B cell (primary cell): Measurements from ENCODE around the gene SLC25A52.

Experiments used
- EZH2 ChIP-seq: IDR thresholded peaks from 2 replicates; pipeline ENCODE4 v1.6.1; 2012; ENCODE audit warnings: borderline replicate concordance, low read depth, mild to moderate bottlenecking, moderate library complexity, low read length; ENCODE audit not compliant: insufficient read depth, poor library complexity, severe bottlenecking
- TF ChIP-seq, protein P1 (sequence below): fragments of 200-600 bp; IDR thresholded peaks from one replicate; pipeline ENCODE4 v1.8.0; 2022; ENCODE audit warnings: antibody characterized with exemption, mild to moderate bottlenecking

DNA sequence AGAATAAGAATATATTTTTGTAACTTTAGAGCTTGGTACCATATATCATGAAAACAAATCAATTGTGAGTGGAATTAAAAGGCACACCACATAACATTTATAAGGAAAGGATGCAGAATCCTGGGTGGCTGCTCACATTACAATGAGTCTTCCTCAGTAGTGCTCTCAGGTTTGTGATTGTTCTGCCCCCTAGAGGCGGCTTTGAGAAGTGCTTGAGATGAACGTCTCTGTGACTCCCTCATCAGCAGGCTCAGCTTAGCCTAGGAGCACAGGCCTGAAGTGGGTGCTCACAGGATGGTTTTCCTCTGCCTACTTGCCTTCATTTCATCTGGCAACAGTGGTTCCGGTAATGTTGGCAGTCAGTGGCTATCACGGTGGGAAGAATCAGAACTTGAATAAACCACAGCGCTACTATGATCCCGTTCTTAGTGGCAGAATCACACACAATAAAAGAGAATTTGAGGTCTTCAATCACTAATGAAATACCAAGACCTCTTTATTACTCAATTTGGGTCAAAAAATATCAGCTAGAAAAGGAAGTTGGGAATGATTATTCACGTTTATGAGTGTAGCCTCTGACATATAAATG is 38.2 kb downstream of the SLC25A52 start:
- TF ChIP-seq, protein P1, sequence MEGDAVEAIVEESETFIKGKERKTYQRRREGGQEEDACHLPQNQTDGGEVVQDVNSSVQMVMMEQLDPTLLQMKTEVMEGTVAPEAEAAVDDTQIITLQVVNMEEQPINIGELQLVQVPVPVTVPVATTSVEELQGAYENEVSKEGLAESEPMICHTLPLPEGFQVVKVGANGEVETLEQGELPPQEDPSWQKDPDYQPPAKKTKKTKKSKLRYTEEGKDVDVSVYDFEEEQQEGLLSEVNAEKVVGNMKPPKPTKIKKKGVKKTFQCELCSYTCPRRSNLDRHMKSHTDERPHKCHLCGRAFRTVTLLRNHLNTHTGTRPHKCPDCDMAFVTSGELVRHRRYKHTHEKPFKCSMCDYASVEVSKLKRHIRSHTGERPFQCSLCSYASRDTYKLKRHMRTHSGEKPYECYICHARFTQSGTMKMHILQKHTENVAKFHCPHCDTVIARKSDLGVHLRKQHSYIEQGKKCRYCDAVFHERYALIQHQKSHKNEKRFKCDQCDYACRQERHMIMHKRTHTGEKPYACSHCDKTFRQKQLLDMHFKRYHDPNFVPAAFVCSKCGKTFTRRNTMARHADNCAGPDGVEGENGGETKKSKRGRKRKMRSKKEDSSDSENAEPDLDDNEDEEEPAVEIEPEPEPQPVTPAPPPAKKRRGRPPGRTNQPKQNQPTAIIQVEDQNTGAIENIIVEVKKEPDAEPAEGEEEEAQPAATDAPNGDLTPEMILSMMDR = peak; percentile 95
- TF ChIP-seq EZH2 = no peak
